Ovary (tissue), 3 donors: ENCODE results near the gene PGBD5.

ENCODE experiments used
- CTCF ChIP-seq, 3 donors: fragments of 450-650 bp in 2 of 3; fragments of 200-600 bp in 1 of 3; IDR thresholded peaks; one replicate each; pipeline versions ENCODE4 v1.5.1 to v1.8.0; 2016 to 2022; ENCODE audit warnings: antibody characterized with exemption in 3 of 3, mild to moderate bottlenecking in 1 of 3
- EP300 ChIP-seq: sonication (generic); formaldehyde crosslinking; IDR thresholded peaks from one replicate; pipeline ENCODE4 v1.6.1; 2017; ENCODE audit warnings: antibody characterized with exemption
- POLR2A ChIP-seq: fragments of 450-650 bp; IDR thresholded peaks from one replicate; pipeline ENCODE4 v1.6.1; 2017; ENCODE audit warnings: antibody characterized with exemption, mild to moderate bottlenecking, moderate library complexity
- donor health status: DM: no; HTN: no; CAD: no.

- TF ChIP-seq CTCF (IDR thresholded peaks at IDR 0.05) (no peak), POLR2A (no peak), EP300 (no peak)
Observed at GRCh38 chr1:230286166-230286889, 139.8 kb downstream of the PGBD5 start.
